ENCODE measurements around the gene TAF1B.

Gene TAF1B

DNA sequence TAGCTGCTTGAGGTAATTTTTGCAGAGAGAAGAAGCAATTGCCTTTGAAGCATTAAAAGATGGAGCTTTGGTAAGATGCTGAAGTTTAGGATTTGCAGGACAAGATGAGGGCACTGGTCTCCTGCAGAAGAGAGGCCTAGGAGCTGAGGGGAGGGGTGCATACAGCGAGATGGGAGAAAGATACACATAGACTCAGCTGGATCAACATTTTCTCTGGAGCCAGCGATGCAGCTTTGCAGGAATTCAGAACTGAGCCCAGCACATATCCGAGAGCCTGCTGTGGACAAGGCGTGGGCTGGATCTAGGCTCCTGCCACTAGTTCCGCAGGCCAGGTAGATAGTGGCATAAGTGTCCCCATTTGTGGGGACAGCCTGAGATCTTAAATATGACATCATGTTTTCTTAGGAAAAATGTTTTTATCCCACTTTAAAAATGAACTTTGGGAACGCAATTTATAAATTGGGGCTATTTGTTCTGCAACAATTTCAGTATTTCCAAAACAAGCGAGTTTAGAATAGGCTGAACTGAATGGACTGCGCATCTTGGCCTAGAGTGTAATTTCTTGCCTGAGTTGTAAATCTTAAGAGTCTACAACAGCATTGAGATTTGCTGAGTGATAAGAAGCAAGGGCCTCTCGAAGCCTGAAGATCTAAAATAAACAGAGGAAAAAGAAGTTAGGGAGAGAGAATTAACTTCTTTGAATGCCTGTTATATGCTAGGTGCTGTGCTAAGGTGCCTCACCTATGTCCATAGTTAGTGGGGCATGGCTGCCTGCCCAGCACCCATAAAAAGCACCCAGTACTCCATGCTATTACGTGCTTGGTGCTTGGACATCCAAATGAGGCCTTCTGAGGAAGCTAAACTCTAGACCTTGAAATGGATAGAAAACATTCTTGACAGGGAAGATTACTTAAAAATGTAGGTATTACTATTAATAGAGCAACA, 125.6 kb downstream of the TAF1B start:
- DNase-seq, result no peak

DNA sequence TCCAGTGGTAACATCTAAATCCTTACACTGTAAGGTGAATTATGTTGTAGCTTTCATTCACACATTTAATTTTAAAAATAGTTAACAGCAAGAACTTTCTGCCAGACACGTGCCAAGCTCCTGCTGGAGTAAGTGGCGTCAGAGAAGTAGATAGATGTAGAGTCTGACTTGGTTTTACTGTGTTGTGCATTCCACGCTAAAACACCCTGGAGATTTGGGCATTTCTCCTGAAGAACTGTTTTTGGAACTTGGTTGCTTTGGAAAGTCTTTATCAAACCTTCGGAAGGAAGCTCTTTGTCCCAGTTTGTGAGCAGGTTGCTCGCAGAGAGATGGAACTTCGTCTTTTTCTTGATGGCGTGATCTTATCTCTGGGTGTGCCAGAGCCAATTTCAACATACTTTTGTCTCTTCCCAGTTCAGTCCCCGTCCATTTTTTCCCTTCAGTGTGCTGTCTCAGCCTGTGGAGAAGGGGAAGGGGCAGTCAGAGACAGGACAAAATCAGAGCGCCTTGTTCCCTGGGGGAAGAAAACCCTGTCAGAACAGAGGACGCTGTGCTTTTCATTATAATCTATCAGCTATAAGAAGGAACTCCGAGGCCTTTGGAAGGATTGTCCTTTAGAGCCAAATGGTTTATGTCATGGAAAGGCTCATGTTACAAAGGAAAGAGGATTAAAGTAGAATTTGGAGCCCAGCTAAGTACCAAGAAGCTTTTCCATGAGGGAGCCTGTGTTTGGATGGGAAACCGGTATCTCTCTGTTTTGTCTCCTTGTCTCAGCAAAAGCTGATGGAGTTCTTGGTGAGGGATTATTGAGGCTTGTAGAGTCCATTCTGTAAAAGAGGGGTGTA, 127.1 kb downstream of the TAF1B start:
- DNase-seq, result no peak

DNA sequence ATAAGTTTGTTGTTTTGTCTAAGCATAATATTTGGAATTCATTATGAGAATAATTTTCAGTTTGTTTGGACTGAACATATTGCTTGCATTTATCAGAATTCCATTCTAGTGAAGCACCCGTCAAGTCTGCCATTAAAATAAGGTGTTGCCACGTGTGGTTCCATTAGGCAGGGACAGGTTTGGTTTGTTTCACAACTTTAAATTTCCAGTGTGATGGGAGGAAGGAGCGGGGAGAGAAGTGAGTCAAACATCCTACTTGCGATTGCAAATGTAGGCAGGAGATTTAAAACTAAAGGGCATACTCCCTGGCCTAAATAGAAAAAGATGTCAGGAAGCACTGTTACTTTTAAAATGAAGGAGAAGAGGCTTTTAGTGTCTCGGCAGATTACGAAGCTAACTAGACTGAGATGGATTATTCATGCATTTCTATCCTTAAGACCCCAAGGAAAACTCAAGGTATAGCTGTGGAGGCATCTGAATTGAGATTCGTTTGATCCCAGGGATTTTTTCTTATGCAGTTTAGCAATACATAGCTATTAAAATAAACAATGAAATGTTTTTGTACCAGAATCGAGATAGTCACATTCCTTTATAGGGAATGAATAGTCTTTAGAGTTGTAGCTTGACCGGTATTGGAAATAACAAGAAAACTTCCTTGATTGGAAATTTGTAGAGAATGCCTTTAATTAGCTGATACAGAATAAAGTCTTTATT, 128.0 kb downstream of the TAF1B start:
- no peak for DNase-seq

DNA sequence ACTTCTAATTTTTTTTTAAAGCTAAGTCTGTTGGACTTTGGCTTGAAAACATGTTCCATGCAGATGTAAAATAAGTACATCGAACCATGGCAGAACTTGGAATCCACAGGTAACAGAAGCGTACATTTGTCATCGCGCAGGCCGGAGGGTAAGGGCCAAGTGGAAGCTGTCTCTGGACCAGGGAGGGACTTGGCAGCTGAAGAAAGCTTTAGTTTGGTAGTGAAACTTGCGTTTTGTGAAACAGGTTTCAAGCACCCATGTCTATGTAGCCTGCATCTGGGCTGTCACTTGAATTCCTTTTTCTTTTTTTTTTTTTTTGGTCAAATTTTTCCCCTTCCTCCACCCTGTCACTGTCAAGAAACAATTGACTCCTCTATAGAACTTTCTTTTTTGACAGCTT, 128.6 kb downstream of the TAF1B start:
- no peak for DNase-seq

DNA sequence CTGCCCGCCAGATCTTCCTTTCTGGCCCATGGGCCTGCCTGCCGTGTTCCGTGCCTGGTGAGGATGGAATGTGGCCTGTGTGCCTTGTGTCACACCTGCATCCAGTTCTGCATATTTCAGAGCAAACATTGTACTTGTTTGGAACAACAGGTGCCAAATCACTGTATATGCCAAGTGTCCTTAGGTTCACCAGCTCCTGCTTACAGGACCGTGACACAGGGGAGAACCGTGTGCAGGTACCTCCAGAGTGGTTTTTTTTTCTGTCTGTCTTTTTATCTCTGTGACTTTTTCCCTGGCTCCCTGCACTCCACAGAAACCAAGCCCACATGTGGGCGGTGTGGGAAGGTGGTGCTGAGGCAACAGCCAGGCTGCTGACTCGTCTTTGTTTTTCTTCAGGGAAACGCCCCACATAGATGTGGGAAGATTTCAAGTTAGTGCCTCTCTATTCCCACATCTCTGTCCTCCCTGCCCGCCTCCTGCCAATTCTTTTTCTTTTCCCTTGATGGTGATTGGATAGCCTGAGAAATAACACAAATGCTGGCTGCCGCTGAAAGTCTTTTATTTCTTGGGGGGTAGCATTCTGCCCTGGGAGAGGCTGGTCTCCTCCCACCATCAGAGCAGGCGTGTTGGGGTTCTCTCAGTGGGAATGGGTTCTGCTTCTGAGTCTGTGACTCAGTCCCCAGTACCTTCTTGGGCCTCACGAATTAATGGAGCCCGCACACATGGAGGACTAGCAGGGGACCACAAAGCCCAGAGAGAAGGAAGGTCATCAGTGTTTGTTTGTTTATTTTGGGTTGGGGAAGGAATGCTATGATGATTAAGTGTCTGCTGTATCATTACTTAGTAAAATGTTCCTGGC, 129.6 kb downstream of the TAF1B start:
- no peak for DNase-seq

DNA sequence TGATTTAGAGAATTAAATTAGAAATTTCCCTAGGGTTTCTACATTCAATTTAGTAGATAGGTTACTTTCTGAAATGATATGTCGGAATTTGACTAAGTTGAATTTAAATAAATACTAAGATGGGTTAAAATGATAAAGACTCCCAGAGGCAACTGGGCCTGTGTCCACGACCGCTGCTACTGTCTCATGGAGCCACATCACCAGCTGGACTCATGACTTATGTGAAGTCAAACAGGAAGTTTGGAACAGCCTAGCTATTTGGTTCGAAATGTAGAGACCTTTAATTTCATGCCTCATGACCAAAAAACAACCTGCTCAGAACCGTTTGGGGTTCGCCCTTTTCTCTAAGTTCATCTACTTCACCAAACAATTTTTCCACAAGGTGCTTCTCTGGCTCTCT, 130.4 kb downstream of the TAF1B start:
- no peak for DNase-seq

DNA sequence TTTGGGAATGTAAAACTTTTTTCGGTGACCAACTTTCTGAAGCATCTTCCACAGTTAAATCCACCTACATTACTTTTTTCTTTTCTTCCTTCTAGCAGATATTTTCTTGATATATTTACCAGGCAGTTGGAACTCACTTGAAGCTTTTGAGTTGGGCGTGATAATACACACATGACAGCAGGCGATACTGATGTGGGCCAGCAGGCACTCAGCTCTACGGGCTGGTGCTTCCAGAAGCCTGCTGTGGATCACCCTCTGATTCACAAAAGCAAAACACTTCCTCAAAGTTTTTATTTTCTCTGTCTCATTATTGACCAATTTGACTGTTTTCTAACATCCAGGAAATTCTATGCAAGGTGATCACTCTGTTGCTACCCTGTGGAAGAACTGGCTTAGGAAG, 131.1 kb downstream of the TAF1B start:
- DNase-seq, result no peak

DNA sequence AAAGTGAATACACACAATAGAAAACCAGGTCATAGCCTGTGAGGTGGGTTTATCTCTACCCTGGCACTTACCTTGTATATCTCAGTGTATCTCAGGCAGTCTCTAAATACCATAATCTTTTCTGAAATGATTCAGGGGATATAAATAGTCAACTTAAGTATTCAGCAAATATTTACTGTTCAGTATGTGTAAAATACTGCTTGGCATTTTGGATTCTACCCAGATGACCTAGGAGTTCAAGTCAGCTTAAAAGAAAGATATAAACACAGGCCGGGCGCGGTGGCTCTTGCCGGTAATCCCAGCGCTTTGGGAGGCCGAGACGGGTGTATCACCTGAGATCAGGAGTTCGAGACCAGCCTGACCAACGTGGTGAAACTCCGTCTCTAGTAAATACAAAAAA, 132.1 kb downstream of the TAF1B start:
- no peak for DNase-seq

DNA sequence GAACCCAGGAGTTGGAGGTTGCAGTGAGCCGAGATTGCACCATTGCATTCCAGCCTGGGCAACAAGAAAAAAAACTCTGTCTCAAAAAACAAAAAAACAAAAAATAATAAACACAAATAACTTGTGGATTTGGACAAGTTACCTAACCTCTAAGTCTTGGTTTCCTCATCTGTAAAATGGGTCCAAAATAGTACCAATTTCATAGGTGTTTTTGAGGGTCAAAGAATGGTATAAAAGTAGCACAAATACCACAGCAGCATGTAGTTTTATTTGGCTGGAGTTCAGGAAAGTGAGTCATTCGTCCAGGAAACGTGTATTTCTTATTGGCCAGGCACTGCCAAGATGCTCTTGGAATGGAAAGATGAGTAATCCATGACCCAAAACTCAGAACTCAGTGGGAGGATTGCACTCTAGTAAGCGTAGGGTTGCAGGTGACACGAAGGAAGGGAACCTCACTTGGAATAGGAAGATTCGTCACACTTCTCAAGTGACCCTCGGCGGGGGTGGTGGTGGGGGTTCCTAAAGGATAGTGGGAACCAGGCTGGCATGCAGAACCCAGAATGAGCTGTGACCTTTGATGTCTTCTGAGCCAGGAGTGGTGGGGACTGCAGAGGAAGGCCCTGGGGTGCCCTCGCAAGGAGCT, 132.7 kb downstream of the TAF1B start:
- no peak for DNase-seq

DNA sequence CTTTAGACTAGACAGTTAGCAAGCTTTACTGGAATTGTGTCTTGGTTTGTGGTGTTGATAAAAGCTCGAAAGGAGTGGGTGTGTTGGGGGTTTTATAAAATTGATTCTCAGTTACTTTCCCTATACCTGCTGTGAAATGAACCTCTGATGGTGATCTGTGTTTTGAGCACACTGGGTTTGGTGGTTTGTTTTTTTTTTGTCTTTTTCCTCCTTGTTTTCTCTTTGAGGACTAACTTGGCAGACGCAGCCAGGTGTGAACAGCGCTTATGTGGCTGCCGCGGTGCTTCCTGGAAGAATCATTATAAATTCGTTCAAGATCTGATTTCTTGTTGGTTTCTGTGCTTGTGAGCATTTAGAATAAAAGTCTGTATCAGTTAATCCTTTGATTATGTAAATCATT, 136.7 kb downstream of the TAF1B start:
- no peak for DNase-seq

DNA sequence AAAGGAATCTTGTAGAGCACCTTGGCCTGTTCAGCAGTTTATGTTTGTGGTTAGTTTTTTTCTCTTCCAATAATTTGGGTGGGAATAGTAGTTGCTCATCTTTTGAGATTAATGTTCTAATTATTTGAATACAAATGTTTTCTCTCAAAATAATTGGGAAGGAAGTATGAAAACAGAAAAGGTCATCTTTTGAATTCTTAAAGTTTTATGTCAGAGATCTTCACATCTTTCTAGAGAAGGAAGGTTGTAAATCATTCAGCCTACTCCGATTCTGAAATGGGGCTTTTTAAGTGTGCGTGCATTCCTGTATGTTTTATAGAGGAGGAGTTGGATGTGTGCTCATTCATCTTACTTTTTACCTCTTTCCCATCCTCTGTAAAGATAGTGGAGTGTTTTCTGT, 137.2 kb downstream of the TAF1B start:
- no peak for DNase-seq

DNA sequence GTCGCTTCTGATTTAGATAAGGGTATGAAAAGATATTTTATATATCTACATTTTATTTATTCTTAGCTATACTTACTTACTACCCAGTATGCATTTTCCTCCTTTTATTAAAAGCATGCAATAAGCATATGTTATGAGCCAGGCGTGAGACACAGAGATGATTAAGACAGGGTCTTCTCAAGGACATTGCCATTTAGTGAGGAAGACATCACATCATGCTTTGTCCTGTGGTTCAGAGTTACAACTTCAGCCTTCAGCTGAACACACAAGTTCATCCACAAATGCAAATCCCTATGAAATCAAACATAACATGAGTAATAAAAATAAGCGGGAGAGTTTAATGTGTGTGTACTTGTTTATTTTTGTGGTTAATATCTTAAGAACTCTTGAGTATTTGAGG, 138.4 kb downstream of the TAF1B start:
- DNase-seq, result no peak

DNA sequence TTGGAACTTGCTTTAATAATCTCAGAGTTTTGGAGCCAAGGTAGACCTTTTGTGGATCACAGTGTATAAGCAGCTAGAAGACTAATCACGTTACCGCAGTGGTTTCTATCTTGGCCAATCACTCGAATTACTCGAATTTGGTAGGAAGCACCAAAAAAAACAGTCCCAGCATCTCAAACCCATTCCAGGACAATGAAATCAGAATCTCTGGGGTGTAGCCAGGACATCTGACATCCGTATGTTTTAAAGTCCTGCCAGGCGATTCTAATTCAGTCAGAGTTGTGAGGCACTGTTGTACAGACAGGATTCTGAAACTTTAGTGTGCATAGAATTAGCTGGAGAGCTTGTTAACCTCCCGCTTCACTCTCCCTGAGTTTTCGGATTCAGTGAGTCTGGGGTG, 139.0 kb downstream of the TAF1B start:
- no peak for DNase-seq

DNA sequence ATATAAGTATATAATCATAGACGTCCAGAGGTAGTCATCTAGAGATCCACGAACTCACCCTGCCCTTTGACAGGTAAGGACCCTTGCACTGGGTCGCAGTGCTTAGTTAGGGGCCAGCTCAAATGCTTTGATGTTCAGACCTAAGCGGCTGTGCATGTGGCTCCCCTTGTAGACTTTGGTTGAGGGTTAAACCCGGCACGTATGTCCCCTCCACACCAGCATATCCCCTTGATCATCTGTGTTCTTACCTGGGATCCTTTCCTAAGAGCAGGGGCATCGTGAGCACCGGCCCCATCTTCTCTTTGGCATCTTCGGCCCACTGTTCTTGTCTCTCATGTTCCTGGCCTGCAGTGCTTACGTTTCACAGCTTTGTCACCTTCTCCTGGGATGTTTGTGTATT, 139.6 kb downstream of the TAF1B start:
- no peak for DNase-seq

DNA sequence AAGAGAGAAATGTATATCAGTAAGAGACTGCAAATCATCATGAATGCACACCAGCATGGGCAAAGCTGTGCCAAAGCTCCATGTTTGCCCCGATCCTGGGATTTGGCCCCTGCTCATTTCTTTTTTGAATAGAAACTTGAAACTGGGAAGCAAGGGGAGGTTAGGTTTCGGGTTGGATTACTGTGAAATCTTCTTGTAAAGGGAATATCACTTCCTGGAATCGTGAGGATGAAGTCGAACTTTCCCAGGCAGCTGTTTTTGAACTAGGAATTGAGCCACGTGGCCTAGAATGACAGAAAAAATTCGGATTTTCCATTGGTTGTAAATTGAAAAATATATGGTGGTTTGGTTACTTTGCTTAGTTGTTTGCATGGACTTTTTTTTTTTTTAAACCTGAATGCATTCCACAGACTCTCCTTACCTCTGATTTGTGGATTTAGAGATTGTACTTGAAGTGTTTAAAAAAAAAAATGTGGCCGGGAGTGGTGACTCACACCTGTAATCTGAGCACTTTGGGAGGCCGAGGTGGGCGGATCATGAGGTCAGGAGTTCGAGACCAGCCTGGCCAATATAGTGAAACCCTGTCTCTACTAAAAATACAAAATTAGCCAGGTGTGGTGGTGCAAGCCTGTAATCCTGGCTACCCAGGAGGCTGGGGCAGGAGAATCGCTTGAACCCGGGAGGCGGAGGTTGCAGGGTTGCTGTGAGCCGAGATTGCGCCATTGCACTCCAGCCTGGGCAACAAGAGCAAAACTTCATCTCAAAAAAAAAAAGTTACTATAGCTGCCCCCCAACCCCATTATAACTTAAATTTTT, 140.3 kb downstream of the TAF1B start:
- DNase-seq, result no peak
